ENCODE data around the gene CADM1.

The CADM1 gene

DNA sequence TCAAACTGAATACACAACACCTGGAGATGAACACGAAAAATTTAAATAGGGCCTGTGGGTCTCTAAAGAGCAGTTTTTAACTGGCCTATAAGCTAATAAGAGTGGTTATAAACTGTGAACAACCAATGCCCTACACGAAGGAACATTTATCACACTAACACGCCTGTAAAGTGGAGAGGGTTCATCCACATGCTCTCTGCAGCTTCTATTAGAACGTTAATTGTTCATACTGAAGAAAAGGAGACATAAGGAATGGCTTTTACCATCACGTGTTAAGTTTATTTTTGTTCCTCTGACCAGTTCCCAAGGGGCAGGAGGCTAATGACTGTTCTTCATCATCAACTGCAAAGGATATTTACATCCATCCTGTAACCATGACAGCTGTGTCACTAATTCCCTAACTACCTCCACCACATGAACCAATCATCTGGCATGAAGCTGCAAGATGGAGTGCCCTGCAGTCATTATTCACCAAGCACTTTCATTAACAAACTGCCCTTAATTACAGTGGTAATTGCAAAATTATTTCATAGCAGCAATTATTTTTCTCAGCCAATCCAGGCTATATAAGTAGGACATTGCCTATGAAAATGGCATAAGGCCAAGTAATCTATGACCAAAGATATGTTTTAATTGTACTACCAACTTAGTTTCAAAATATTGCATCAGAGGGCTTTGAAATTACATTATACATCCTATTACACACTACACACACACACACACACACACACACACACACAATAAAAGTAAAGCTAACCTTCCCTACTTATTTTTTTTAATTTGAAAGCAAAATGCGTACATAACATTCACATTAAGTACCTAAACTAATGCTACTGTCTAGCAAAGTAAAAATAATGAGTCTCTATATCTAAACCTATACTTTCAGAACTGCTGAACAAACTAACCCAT is 186.7 kb downstream of the CADM1 start:
- DNase-seq (ENCODE audit: low read depth in 2 of 2) = no peak

DNA sequence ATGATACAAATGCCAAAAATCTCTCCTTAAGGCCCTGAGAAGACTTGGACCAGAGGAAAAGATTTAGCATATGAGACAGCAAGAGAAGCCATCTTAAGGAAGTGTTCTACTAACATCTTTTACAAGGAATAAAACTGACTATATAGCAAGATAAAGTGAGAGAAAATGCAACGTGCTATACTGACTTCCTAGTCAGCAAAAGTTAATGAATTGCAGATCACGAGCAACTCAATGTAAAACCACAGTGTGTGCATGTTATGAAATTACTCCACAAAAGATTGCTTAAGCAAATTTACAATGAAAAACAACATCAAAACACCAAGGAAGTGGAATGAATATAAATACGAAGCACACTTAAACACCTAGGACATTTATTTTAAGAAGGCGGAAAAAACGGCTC is 187.5 kb downstream of the CADM1 start:
- no peak for DNase-seq (ENCODE audit: low read depth in 2 of 2)

DNA sequence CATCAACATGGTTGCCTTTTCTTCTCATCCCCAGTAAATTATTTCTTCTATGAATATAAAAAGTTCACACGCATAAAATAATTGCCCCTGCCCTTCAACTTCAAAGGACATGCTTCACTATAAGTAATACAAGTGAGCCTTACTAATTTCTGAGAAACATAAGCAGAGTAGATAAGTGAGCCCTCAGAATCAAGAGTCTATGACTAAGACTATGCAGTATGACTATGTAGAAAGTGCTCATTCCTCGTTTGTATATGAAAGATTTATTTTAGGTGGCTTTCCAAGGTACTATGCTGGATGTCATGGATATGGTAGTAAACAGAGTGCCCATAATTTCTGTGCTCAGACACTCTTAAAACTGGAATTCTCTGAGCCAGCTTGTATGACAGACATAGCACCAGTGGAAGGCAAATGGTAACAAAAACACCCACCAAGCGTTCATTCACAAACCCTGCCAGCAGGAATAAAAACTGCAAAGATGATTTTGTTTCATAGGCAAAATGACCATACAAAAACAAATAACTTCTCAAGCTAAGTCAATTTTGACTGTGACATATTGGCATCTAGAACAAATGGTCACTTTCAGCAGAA is 189.8 kb downstream of the CADM1 start:
- no peak for DNase-seq (ENCODE audit: low read depth in 2 of 2)

DNA sequence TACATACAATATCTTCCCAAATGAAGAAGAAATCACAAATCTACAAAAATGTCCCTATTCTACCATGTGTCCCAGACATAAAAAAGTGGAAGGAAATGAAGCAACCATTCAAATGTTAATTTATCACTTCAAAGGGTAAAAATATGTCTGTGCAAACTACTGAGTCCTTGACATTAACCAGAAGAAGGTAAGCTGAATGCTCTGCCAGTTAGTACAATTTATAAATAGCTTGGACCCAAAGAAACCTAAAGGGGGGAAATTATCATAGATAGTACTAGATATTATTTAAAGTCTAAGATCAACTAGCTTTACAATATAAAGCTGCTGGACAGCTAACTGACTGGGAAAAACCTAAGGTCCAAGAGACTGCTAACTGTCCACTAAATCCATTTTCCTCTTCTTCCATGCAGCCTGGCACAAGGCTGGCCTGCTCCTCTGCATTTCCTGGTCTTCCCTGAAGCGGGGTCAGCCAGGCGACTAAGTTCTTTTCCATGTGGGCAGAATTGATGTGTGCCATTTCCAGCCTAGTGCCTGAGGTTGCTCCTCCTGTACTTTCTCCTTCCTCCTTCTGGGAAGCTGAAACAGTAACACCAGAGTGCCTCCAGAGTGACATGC is 190.9 kb downstream of the CADM1 start:
- no peak for DNase-seq (ENCODE audit: low read depth in 2 of 2)

DNA sequence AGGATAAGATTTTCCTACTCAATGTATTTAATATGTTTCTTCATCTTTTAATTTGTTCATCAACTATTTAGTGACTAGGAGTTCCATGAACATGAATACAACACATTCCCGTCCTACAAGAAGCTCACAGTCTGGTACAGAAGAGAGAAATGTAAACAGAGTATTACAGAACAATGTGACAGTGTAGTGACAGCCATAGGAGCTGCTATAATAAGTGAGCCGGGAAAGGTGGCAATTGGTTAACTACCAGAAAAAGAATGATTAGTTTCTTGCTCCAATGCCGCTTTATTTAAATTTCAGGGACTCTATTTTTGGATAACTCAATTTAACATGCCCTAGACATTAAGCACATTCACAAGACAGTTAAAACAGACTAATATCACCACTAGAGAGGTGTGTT is 192.3 kb downstream of the CADM1 start:
- DNase-seq (ENCODE audit: low read depth in 2 of 2) = no peak

DNA sequence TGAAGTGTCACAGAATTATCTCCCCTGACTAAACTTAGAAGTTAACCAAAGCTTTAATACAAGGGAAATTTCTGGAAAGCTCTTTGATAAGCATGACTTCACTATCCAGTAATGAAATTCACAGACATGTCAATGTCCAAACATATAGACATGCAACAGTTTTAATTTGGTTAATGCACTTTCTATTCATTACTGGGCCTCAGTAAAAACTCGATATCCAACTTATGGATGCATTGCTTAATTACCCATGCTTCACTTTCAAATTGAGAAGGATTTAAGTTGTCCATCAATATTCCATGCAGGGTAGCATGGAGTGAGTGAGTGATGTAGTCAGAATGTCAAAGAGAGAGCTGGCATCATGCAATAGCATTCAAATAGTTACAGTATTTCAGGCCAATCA is 197.5 kb downstream of the CADM1 start:
- no peak for DNase-seq (ENCODE audit: low read depth in 2 of 2)

DNA sequence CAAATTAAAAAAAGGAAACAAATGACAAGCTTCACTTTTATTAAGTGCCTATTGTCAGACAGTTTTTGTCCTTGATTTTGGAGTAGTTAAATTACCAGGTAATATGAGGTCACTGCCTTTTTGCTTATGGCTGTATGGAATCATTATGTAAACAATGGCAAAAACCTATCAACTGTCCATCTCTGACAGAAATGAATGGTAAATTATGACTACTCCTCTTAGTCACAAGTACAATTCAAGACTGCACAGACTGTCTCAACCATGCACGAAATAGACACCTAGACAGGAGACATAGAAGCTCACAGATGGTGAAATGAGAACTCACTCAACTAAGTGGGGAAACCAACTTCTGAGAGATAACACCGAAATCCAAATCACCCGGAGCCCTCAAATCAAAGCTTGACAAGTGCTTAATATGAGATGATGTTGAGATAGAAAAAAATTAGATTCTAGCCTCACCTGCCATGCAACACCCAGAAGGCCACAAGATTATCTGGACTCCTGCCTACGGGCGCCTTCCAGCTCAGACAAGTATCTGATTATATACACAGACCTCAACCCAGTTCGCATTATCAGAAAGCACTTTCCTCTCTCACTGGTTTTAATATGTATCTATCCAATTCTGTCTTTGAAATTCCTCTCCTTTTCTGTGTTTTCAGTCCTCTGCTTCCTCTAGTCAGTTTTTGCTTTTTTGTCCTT is 199.3 kb downstream of the CADM1 start:
- DNase-seq (ENCODE audit: low read depth in 2 of 2) = no peak

DNA sequence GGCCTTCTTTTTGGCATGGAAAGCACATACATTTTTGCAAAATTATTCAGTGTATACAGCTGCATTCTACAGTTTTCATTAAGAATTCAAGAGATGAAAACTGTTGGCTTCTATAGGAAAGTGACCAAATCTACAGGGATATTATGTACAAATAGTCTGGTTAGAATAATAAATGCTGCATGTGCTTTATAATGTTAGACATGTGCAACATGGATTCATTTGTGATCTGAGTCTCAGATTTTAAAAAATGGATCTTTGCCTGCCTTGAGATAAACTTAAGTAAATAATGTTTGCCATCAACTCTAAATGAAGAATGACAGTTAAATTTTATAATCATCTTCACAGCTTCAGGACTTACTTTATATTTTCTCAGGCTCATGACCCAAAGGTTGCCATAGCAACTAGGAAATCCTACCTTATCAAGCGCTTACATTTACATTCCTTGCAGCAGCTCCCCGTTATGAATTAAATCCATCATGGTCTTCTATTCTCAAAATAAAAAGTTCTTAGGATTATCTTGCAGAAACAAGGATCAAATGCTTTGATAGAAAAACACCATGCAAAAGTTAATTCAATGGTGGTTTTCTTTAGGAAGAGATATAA is 200.2 kb downstream of the CADM1 start:
- no peak for DNase-seq (ENCODE audit: low read depth in 2 of 2)

DNA sequence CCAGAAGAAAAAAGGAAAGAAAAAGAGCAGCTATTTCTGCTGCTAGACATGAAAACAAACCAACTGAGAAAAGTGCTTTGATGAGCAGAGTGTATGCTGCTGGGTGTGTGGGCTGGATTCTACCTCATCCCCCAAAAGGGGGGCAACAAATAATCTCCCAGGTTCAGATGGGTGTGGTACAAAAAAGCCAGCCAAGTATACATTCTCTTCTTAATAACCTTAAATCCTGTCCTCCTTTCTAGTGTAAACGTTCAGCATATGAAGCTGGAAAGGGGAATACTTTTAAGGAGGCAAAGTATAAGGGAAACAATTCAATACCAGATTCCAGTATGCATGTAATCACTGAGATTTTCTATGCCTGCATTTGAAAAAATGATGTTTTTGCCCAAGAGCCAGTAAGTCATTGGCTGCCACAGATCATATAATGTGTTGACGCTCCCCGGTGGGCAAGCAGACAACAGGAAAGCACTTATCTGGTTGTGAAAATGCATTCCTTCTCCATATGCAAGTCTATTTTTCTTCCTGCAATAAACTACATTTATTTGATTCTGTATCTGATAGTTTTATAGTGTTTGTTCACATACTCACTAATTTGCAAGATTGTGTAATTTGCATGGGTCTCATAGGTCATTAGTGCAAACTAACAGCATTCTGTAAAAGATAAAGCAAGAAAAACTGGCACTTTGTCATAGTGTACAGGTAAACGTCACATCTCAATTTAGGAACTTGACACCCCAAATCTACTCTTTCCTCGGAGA is 201.1 kb downstream of the CADM1 start:
- no peak for DNase-seq (ENCODE audit: low read depth in 2 of 2)

DNA sequence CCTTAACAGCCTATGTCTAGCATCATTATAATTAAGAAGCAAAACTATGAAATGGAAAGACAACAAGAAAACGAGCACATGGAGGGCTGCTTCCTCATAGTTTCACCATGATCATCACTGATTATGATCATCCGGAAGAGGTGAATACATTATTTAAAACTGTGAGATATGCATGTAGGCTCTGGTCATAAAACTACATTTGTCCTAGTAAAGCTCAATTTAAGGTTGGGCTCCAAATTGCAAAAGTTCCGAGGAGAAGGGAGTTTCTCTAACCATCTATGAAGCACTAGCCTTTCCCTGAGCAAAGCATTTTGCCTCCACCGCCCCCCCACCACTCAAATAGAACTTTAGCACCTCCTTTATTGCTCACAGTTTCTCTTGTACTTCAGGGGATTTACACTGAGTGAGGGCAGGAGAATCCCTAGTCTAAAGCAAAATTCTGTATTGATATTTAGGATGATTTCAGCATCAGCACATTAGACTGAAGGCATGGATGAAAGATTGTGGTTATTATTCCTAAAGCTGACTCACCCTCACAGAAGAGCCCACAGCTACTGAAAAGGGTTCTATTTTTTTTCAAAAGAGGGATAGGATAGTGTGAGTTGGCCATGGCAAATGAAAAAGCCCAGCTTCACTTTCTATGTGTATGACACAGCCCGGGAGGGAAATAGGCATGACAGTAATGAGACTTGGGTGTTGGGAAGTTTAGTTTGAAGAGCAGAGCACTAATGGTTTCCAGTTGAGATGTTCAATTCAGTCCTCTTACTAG is 203.4 kb downstream of the CADM1 start:
- no peak for DNase-seq (ENCODE audit: low read depth in 2 of 2)

DNA sequence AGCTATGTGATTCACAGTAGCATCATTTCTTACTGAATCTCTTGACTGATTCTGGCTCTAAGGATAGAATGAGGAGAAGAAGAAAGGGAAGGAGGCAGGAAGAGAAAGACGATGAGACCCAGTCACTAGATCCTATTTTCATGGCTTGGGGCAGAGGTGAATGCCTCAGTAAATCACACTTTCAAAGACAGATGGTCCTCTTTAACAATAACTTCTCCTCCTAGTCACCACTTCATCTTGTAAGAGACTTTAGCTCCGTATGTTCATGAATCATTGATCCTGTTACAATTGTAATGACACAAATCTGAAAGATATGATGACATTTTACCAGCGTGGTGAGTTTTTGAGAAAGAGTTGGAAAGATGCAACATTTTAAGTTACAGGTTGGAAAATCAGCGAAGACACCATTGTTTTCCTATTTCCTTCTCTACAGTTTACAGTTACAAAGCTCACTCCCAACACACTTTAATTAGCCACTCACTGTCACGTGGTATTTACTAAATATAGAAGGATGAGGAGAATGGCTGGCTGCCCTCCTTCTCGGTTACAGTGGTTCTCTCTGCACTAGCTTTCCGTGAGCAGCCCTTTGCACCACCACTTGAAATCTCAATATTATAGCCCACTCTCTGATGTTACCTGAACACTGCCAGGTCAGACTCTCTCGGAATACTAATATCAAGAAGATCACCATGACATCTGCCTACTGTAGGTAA is 205.8 kb downstream of the CADM1 start:
- DNase-seq (ENCODE audit: low read depth in 2 of 2) = no peak

DNA sequence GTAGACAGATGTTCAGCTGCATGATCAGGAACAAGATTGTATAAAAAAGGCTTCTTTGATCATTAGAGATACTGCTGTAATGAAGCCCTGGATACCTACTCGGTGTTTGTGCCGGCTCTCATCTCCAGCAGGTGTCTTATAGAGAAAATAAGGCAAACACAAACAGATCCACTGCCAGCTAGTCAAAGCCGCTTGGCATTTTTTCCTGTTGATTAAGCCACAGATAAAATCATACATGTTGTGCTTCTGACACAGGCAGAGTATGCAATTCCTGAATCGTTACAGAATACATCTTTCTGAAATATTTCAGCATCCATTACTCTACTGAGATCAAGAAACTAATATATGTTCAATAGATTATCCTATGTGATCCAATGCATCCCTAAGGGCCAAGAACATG is 206.9 kb downstream of the CADM1 start:
- DNase-seq (ENCODE audit: low read depth in 2 of 2) = no peak

DNA sequence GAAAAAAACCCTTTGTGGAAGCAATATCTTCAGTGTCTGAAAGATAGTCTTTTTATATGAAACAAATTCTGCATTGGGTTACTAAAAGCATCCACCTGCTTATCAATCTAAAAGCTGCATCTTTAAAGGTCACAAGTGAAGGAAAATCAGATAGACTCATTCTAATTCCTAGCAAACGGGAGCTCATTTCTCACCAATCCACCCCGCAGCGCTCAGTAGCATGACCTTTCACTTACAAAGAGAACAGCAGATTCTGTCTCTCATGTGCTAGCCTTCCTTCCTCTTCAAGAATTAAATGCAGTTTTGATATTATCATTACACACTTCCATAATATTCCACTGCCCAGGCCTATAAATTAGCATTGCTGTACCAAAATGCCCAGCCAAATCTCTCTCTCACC is 212.9 kb downstream of the CADM1 start:
- no peak for DNase-seq (ENCODE audit: low read depth in 2 of 2)

DNA sequence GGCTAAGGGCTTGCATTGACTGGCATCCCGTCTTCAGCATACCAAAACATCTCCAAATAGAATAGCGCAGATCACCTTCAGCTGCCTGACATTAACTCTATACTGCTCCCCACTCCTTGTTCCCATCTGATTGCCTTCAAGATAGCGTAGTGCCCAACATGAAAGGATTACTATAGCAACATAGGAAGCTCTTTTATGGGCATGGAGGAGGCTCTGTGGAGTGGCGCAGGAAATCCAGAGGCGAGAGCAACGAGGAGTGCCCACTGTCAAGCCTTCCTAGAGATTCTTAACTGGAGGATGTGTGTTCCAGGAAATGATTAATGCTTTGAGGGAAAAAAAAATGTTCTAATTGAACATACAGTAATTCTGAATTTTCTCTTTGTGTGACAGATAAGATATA is 213.3 kb downstream of the CADM1 start:
- no peak for DNase-seq (ENCODE audit: low read depth in 2 of 2)

DNA sequence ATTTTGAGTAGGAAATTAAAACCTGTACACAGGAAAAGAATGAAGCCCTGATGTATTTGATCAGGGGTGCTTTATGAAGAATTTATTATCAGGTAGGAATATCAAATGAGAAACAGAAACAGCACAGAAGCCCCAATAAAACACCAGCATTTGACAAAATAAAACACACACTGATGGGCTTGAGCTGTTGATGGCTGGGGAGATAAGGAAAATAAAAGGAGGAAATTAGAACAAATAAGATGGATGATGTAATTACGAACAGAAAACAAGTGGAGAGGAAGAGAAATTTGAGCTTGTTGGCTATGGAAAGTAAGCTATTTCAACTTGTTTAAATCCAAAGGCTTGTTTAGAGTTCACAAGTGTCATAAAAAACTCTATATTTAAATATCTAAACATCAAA is 213.7 kb downstream of the CADM1 start:
- no peak for DNase-seq (ENCODE audit: low read depth in 2 of 2)

DNA sequence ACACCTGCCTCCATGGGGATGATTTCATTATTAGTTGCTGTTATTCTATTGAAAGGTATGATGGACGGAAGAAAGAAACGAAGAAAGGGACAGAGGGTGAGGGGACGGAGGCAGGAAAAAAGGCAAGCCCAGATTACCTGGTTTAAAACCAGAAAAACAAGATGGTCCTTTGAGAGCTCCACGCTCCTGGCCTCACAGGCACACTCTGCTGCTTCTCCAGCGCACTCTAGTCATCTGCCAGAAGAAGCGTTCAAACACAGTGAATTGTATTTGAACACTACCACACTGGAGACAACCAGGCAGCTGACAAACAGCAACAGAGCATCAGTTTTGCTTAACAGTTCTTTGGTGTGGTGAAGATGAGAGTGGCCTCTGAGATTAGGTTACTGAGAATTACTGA is 216.9 kb downstream of the CADM1 start:
- no peak for DNase-seq (ENCODE audit: low read depth in 2 of 2)

DNA sequence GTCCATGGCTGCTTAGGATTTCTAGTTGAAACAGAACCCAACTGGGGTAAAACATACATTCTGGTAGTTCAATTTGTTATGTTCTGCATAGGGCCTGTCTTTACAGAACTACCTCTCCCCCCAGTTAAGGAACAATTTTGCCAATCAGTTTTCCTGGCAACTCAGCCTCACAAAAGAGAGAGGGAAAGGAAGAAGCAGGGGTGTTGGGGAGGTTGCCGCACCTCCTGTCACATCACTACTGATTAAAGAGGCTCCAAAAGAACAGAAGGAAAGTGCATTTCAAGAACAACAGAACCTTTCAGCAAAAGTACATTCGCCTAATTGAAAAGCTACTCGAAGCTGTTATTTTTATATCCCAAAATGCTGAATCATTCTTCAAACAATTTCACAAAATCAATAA is 217.6 kb downstream of the CADM1 start:
- DNase-seq (ENCODE audit: low read depth in 2 of 2) = no peak

DNA sequence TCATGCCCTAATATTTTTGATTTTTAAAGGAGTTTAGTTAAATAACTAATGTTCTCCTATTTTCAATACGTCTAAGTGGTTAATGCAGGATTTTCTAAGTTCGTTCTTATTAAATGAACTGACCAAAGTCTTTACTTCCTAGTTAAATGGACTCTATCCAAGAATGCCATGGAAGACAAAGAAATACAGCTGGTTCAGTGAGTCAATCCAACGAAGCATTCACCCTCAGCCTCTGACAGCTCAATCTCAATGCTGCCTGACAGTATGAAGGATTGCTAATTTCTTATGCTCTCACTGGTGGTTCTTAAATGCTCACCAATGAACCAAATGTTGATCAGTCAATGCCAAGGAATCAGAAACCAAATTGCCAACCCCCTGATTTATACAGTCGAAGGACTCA is 219.4 kb downstream of the CADM1 start:
- DNase-seq (ENCODE audit: low read depth in 2 of 2) = no peak

DNA sequence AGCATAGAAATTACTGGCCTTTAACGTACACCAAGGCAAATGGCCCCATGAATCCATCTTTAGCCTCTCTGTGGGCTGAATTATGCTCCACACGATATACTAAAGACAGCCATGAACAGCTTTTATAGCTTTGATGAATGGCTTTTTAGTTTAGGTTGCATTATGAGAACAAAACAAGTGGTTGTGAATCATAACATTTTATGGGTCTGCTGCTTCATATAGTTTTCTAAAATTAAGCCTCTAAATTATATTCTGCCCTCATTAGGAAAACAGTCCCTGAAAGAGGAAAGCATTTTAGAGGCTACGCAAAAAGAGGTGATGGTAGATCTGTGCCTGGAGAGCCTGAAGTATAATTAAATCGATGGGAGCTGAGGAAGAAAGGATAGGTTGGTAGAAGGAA is 221.3 kb downstream of the CADM1 start:
- DNase-seq (ENCODE audit: low read depth in 2 of 2) = no peak

DNA sequence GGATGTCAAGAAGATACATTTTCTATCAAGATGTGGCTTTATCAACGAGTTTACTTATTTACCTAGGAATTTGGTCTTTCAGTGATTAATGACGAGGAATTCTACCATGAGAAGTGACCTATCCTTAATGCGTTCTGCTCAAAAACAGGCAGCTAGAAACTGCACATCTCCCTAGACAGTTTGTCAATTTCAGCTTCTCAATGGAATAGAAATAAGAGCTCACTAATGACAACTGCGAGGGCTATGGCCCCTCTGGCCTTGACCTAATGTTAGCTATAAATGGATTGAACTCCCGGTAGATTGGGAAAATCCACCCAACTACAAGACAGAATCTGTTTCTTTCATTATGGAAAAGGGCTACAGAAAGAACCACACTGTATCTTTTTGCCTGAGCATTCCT is 223.4 kb downstream of the CADM1 start:
- DNase-seq (ENCODE audit: low read depth in 2 of 2) = no peak

Data from stimulated activated CD8-positive, alpha-beta memory T cell treated with anti-CD3 and anti-CD28 coated beads, Interleukin-2, amount 100 ng/mL, for 1 hour (primary cell).